ENCODE measurements around the gene ARV1. TPM values are rescaled to one million over a fixed set of nuclear protein-coding genes. Genes with fewer than 3 reads are reported as not detected.

The ARV1 gene
- total RNA-seq, 1 experiment from 2014 or later: 4.0 TPM

DNA sequence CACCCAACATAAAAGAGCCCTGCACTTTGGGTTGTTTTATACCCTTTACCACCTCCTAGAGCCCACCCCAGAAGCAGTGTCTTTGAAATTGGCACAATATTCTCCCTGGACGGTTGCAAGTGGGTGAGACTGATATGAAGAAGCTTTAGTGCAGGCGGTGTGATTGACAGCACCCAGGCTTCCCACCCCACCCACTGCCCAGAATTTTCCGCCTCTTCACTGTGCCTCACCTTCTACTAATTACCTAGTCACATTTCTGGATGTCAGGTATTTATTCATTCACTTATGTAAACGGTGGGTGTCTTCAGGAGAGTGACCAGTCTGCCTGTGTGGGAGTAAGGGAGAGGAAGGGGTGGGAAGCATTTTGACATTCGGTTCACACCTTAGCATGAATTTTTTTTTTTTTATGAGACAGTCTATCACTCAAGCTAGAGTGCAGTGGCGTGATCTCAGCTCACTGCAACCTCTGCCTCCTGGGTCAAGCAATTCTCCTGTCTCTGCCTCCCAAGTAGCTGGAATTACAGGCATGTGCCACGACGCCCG lies 62.9 kb downstream of the ARV1 start:
- H3K4me3 ChIP-seq (replicated peaks in 1 of 2; ENCODE audit: low read depth in 1 of 2, low read length in 2 of 2): no peak overlapping the region
- H3K4me1 ChIP-seq (ENCODE audit: control insufficient read depth in 1 of 2, insufficient read depth in 2 of 2, low read length in 2 of 2): peaks cover 4 to 12% of the 10 kb centered on the region in 2 experiments; a peak in 3 of 4 replicates
- H3K9me2 ChIP-seq (ENCODE audit: insufficient read depth): no peaks in the 10 kb centered on the region
- no peak overlapping the region for H2AFZ ChIP-seq (ENCODE audit: low read depth, low read length, poor library complexity, severe bottlenecking)
- H3K27ac ChIP-seq (ENCODE audit: low read depth, low read length): no peak overlapping the region
- DNase-seq (ENCODE audit: low read depth, low spot score): no peak
- no peak overlapping the region for H3K4me2 ChIP-seq (ENCODE audit: low read length)
- H3K79me2 ChIP-seq (ENCODE audit: insufficient read depth, low read length): peaks cover 24% of the 10 kb centered on the region
- ATAC-seq: no peak
- TF ChIP-seq ZFX (IDR thresholded peaks at IDR 0.05) (no peak), TCF7L2 (IDR thresholded peaks at IDR 0.05; ENCODE audit: borderline replicate concordance, extremely low read depth, insufficient read depth, insufficient read length) (no peak), POLR2AphosphoS5 (IDR thresholded peaks at IDR 0.05; ENCODE audit: low read depth, low read length) (no peak), POLR2A (IDR thresholded peaks at IDR 0.05; ENCODE audit: borderline replicate concordance, extremely low read depth, insufficient read depth, insufficient read length) (no peak), SRF (IDR thresholded peaks at IDR 0.05; ENCODE audit: low read depth) (no peak)
- TF ChIP-seq, protein P1, sequence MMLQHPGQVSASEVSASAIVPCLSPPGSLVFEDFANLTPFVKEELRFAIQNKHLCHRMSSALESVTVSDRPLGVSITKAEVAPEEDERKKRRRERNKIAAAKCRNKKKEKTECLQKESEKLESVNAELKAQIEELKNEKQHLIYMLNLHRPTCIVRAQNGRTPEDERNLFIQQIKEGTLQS (IDR thresholded peaks at IDR 0.05): no peak
- ChIA-PET CTCF (no interaction called here), POLR2A (no interaction called here), RAD21 (ENCODE audit: low non-redundant PET in 1 of 2, low total read pairs in 2 of 2, uncharacterized antibody in 2 of 2, unreplicated experiment in 2 of 2) (no interaction called here)
- peaks cover 6 to 9% of the 10 kb centered on the region in 2 experiments; a peak in 1 of 4 replicates for H3K9me3 ChIP-seq (ENCODE audit: control insufficient read depth in 1 of 2, insufficient read depth in 1 of 2, low read depth in 1 of 2, low read length in 2 of 2)
- H3K27me3 ChIP-seq (ENCODE audit: insufficient read depth, low read length): peaks cover under 1% of the 10 kb centered on the region; the same call in 1 of the 2 replicates
- no peaks in the 10 kb centered on the region for H3K36me3 ChIP-seq (ENCODE audit: control insufficient read depth in 1 of 2, insufficient read depth in 2 of 2, low read length in 2 of 2)
- BruUV-seq (replicated peaks): no TSS peak
- intact Hi-C loops (cut with micrococcal nuclease): no loop called here
- H3K9ac ChIP-seq (ENCODE audit: low read length): no peak overlapping the region
- no peaks in the 10 kb centered on the region for H4K20me1 ChIP-seq (ENCODE audit: insufficient read depth)

DNA sequence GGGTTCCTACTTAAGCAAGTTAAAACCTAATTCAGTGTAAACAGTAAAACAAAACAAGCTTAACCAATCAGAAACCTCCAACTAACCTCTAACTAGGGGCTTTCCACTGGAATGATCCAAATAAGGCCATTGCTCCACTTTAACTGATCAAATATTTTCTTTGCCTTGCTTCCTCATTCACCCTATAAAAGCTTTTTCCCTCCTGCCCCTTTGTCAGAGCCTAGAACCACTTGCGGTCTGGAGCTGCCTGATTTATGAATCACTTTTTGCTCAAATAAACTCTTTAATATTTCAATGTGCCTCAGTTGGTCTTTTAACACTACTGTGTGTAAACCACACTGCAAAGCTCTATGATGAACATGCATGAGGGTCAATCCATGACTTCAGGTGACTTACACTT lies 65.7 kb downstream of the ARV1 start:
- BruUV-seq (replicated peaks): no TSS peak
- CTCF ChIA-PET: no interaction called here
- intact Hi-C loops (cut with micrococcal nuclease): no loop called here

More for the DNA sequence above, 65.7 kb downstream of the ARV1 start:
- H4K20me1 ChIP-seq (ENCODE audit: insufficient read depth): no peaks in the 10 kb centered on the region
- H3K27me3 ChIP-seq (ENCODE audit: insufficient read depth, low read length): peaks cover 8% of the 10 kb centered on the region
- H3K9ac ChIP-seq (ENCODE audit: low read length): no peak overlapping the region
- peaks cover 0 to 5% of the 10 kb centered on the region in 2 experiments; a peak in 1 of 4 replicates for H3K4me1 ChIP-seq (ENCODE audit: control insufficient read depth in 1 of 2, insufficient read depth in 2 of 2, low read length in 2 of 2)
- no peak overlapping the region for H2AFZ ChIP-seq (ENCODE audit: low read depth, low read length, poor library complexity, severe bottlenecking)
- ChIA-PET POLR2A (no interaction called here), RAD21 (ENCODE audit: low non-redundant PET in 1 of 2, low total read pairs in 2 of 2, uncharacterized antibody in 2 of 2, unreplicated experiment in 2 of 2) (no interaction called here)
- H3K36me3 ChIP-seq (ENCODE audit: control insufficient read depth in 1 of 2, insufficient read depth in 2 of 2, low read length in 2 of 2): no peaks in the 10 kb centered on the region
- TF ChIP-seq CBX3 (IDR thresholded peaks at IDR 0.05; ENCODE audit: low read depth) (0 out of 2 replicates have a peak, but pooled peaks have one; percentile 31), ZNF274 (IDR thresholded peaks at IDR 0.05; ENCODE audit: low read depth, low read length) (no peak)
- ATAC-seq (no peak), DNase-seq (ENCODE audit: low read depth, low spot score) (no peak)
- H3K79me2 ChIP-seq (ENCODE audit: insufficient read depth, low read length): no peaks in the 10 kb centered on the region; the same call in 1 of the 2 replicates
- H3K4me2 ChIP-seq (ENCODE audit: low read length): no peak overlapping the region
- no peak overlapping the region for H3K27ac ChIP-seq (ENCODE audit: low read depth, low read length)
- peaks cover 6 to 9% of the 10 kb centered on the region in 2 experiments; a peak in 1 of 4 replicates for H3K9me3 ChIP-seq (ENCODE audit: control insufficient read depth in 1 of 2, insufficient read depth in 1 of 2, low read depth in 1 of 2, low read length in 2 of 2)
- no peak overlapping the region for H3K4me3 ChIP-seq (replicated peaks in 1 of 2; ENCODE audit: low read depth in 1 of 2, low read length in 2 of 2)
- no peaks in the 10 kb centered on the region for H3K9me2 ChIP-seq (ENCODE audit: insufficient read depth)

All from HCT116 (cell line).